HG02642 (cell line): ENCODE data around the gene GPN1.
"Not testable (repeated sequence)": the region's sequence is repeated elsewhere in the genome, so short reads cannot be mapped to it uniquely, and the experiment has no call there.

Source experiments
- ATAC-seq: cut with Tn5 transposase; IDR thresholded peaks from one replicate; pipeline ENCODE4 v1.9.1; 2021; ENCODE audit warnings: mild to moderate bottlenecking; ENCODE audit not compliant: unreplicated experiment, poor library complexity

GPN1 gene

GRCh38 chr2:27626323-27626722 lies 2.5 kb upstream of the GPN1 start:
- ATAC-seq = not testable (repeated sequence)

DNA sequence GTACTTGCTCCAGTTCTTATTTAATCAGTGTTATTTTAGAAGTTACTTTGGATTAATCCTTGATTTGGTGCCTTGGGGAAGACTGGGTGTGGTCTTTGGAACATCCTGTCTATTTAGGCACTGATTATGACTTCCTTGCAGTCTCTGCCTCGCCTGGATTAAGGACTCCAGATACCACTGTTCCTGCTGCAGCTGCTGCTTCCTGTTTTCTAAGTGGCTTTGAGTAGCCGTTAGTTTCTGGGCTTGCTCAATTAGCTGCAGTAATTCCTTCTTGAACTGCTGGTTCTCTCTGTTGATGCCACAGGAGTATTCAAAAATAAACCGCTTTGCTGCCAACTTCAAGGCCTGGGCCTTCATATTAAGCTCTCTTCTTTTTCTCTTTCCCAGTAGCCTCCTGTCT lies 1.9 kb upstream of the GPN1 start:
- ATAC-seq = not testable (repeated sequence)

DNA sequence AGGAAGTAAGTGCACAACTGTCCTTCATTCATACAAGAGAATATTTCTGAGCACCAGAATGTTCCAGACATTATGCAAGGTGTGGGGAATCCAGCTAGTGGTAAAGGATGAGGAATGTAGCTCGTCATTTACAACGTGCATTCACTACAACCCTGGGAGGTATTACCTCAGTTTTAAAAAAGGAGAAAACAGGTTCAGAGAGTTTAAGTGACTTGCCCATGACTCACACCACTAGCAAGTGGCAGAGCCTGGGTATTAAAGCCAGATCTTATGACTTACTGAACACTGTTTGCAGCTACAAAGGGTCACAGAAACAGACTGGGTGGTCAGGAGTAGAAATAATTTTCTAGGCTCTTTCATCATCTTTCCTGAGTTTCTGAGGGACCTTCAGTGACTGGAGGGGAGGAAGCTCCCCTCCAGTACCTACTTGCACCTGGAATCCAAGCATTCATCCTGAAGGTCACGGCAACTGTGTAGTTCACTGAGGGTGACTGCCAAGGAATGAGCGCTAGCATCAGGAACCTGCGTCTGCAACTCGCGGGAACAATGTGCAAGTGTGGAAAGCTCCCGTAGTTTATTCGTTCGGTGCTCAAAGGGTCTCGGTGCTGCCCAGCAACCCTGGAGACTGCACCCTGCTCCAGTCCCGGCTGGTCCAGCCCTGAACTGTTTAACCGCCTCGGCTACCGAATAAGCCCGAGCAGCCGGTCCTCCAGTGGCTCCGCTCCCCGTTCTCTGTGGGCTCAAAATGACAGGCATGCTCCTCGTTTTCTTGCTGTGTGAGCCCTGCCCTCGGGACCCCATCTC lies 685 bp upstream of the GPN1 start:
- ATAC-seq = peak; percentile 31

DNA sequence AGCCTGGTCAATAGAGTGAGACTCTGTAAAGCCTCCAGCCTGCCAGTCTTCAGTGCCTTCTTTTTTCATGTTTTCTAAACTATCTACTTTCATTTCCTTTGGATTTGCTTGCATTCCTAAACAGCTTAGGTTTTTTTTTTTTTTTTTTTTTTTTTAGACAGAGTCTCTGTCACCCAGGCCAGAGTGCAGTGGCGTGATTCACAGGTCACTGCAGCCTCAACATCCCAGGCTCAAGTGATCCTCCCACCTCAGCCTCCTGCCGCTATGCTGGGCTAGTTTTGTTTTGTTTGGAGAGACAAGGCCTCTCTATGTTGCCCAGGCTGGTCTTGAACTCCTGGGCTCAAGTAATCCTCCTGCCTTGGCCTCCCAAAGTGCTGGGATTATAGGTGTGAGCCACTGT lies 1.4 kb downstream of the GPN1 start:
- ATAC-seq = not testable (repeated sequence)

GRCh38 chr2:27634291-27634690 lies 5.4 kb downstream of the GPN1 start:
- no peak for ATAC-seq

DNA sequence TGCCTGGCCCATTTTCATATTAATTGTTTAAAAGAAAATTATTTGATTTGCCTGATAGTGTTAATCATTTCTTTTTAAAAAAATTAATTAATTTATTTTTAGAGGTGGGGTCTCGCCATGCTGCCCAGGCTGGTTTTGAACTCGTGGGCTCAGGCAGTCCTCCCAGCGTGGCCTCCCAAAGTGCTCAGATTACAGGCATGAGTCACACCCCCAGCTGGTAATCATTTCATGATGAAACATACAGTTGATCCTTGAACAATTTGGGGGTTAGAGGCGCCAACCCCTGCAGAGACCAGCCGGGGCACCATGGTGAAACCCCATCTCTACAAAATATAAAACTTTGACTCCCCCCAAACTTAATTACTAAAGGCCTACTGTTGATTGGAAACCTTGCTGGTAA lies 7.9 kb downstream of the GPN1 start:
- ATAC-seq = no peak

GRCh38 chr2:27638037-27638637 lies 9.3 kb downstream of the GPN1 start:
- no peak for ATAC-seq

DNA sequence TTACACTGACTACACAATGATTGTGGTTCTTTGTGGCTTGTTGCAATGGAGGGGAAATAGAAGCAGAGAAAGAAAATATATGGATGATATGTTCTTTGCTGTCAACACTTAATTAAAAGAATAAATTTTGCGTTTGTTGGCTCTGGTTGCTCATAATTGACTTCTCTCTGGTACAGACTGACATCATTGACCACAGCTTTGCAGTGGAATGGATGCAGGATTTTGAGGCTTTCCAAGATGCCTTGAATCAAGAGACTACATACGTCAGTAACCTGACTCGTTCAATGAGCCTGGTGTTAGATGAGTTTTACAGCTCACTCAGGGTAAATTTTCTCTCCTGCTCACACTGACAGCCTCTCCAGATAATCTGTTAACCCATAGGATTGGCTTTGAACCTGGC lies 9.9 kb downstream of the GPN1 start:
- no peak for ATAC-seq

- no peak for ATAC-seq
These were observed 11.9 kb downstream of the GPN1 start for GRCh38 chr2:27640722-27641245.

DNA sequence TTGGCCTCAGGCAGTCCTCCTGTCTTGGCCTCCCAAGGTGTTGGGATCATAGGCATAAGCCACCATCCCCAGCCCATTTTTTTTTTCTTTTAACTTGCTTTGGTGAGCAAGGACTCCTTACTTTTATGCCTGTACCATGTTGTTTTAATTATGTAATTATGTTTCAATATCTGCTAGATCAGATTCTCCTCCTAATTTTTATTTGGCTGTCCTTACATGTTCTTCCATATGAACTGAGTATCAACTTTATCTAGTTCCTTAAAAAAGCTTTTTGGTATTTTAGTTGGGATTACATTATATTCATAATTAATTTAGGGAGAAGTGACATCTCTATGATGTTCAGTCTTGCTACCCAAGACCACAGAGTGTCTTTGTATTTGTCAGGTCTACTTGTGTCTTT lies 16.3 kb downstream of the GPN1 start:
- ATAC-seq = no peak

- no peak for ATAC-seq
These were observed 18.4 kb downstream of the GPN1 start for GRCh38 chr2:27647289-27647688.

GRCh38 chr2:27647737-27648136 lies 18.9 kb downstream of the GPN1 start:
- no peak for ATAC-seq

DNA sequence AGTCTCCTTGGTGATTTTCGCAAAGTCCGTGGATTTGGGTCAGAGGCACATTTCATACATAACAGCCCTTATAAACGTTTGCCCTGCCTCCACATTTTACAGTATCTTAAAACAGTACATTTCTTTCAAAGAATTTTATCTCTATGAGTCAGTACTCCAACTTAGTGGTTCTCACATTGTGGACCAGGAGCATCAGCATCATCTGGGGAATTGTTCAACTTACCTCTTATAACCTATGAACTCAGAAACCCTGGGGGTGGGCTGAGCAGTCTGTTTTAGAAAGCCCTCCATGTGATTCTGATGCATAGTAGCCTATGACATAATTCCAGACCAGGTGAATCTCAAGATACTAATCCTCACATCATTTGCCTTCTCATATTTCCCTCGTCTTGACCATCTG lies 22.2 kb downstream of the GPN1 start:
- ATAC-seq = no peak

- ATAC-seq = no peak
These were observed 23.5 kb downstream of the GPN1 start for GRCh38 chr2:27652341-27652740.

- no peak for ATAC-seq
These were observed 23.9 kb downstream of the GPN1 start for GRCh38 chr2:27652790-27653189.

DNA sequence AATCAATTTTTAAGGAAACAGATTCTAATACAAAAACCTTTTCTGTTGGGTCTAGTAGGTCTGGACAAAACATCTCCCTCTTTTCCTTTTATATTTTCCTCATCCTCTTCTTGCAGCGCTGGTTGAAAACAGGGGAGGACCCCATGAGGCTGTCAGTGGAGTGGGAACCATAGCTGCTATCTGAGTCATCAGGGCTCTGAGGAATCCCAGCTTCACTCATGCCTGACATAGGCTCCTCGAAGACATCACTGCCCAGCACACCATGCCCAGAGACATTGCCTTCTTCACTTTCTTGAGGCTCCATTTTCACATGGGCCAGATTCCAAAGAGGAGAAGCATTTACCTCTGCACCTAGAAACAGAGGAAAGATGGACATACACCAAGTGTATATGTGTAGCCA lies 24.5 kb downstream of the GPN1 start:
- no peak for ATAC-seq

- no peak for ATAC-seq
These were observed 26.5 kb downstream of the GPN1 start for GRCh38 chr2:27655155-27655951.

DNA sequence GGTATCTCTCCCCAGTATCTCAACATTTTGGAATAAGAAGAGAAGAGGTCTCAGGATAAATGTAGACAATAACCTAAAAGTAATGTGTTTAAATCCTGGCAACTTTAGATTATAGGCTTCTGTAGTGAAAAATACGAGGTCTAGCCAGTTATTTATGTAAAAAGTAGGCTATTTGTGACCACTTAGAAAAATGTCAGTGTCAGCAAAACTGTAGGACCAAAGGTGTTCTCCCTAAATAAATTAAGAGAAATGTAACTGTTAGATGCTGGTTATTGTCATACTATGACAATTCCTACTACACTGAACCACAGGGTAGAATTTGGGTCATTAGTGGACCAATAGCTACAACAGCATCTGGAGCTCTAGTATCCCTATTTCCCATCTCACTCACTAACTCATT lies 32.5 kb downstream of the GPN1 start:
- ATAC-seq = no peak

GRCh38 chr2:27663285-27664153 lies 34.7 kb downstream of the GPN1 start, which contains the start of the genes SLC4A1AP and SUPT7L:
Gene SLC4A1AP (plus strand): TSS chr2:27663889. CDS start chr2:27663915, 26 bp downstream.
Gene SUPT7L (minus strand): TSS chr2:27663614. CDS start chr2:27662192, 1,422 bp downstream.
- peak; percentile 80 for ATAC-seq

DNA sequence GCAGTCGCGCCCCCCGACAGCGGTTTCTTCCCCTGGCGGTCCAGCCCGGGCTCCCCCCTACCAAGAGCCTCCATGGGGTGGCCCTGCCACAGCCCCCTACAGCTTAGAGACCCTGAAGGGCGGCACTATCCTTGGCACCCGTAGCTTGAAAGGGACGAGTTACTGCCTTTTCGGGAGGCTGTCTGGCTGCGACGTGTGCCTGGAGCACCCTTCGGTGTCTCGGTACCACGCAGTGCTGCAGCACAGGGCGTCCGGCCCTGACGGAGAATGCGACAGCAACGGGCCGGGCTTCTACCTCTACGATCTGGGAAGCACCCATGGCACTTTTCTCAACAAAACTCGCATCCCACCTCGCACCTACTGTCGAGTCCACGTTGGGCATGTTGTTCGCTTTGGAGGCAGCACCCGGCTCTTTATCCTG lies 35.3 kb downstream of the GPN1 start:
- peak; percentile 8 for ATAC-seq
